Loucy (cell line): ENCODE measurements around the gene CIB4.

Experiments used
- CTCF ChIP-seq: fragments of 200-600 bp; sonication (generic); conservative IDR thresholded peaks from 2 replicates; pipeline ENCODE4 v1.5.1; 2014; ENCODE audit warnings: mild to moderate bottlenecking, antibody characterized with exemption, low read length
- EZH2phosphoT487 ChIP-seq: fragments of 200-600 bp; IDR thresholded peaks from 2 replicates; pipeline ENCODE4 v1.6.1; 2018; ENCODE audit warnings: antibody characterized with exemption, mild to moderate bottlenecking, moderate library complexity, borderline replicate concordance

- TF ChIP-seq CTCF: no peak
- TF ChIP-seq EZH2phosphoT487: no peak
Measured at GRCh38 chr2:26573241-26573925, 67.8 kb downstream of the CIB4 start.
